ENCODE measurements around the gene ECSIT. TPM values are rescaled to one million over a fixed set of nuclear protein-coding genes. Genes with fewer than 3 reads are reported as not detected.
A peak's percentile ranks its signal among the peaks of the same experiment; 100 is the strongest.

The ECSIT gene
- total and polyA plus RNA-seq, 4 donors, result 27.7 to 72.5 (median 33.9) TPM

GRCh38 chr19:11483366-11484111 is 45.4 kb downstream of the ECSIT start:
- H3K27ac ChIP-seq (ENCODE audit: low read depth in 1 of 2, low read length in 2 of 2), result no peak overlapping the region
- no peaks in the 10 kb centered on the region for H3K36me3 ChIP-seq (ENCODE audit: control insufficient read depth in 1 of 2, insufficient read depth in 2 of 2, low read length in 1 of 2)
- DNase-seq (peak in 1 of 2 donors; percentile 54), ATAC-seq (ENCODE audit: low FRiP score) (no peak)
- WGBS, 2 donors, result 77 to 83% methylated on average over 53 to 57 of the region's 57 CpGs
- intact Hi-C loops (cut with DNase I), result loop anchor here in 1 of 2 donors (5.0 kb wide), 1 partner anchor 191 kb away; no protein-coding TSS in a partner anchor
- no peak overlapping the region for H3K4me3 ChIP-seq (ENCODE audit: low read length in 2 of 2)
- no peaks in the 10 kb centered on the region for H3K4me1 ChIP-seq (ENCODE audit: control insufficient read depth in 1 of 2, insufficient read depth in 2 of 2, low read length in 2 of 2)
- no peaks in the 10 kb centered on the region for H3K27me3 ChIP-seq (ENCODE audit: control insufficient read depth in 1 of 2, insufficient read depth in 2 of 2, low read length in 1 of 2)
- no peaks in the 10 kb centered on the region for H3K9me3 ChIP-seq (ENCODE audit: control insufficient read depth, low read length)

- no peaks in the 10 kb centered on the region for H3K36me3 ChIP-seq (ENCODE audit: control insufficient read depth in 1 of 2, insufficient read depth in 2 of 2, low read length in 1 of 2)
- H3K27me3 ChIP-seq (ENCODE audit: control insufficient read depth in 1 of 2, insufficient read depth in 2 of 2, low read length in 1 of 2), result no peaks in the 10 kb centered on the region
- 2 to 4% methylated on average over 44 to 58 of the region's 58 CpGs for WGBS, 2 donors
Measured at GRCh38 chr19:11482384-11483050, 46.4 kb downstream of the ECSIT start.

GRCh38 chr19:11481534-11482383 is 47.2 kb downstream of the ECSIT start:
- Histone ChIP-seq H3K27ac (ENCODE audit: low read depth in 1 of 2, low read length in 2 of 2) (no peak overlapping the region), H3K27me3 (ENCODE audit: control insufficient read depth in 1 of 2, insufficient read depth in 2 of 2, low read length in 1 of 2) (no peaks in the 10 kb centered on the region), H3K36me3 (ENCODE audit: control insufficient read depth in 1 of 2, insufficient read depth in 2 of 2, low read length in 1 of 2) (no peaks in the 10 kb centered on the region), H3K4me1 (ENCODE audit: control insufficient read depth in 1 of 2, insufficient read depth in 2 of 2, low read length in 2 of 2) (no peaks in the 10 kb centered on the region), H3K9me3 (ENCODE audit: control insufficient read depth, low read length) (no peaks in the 10 kb centered on the region), H3K4me3 (ENCODE audit: low read length in 2 of 2) (no peak overlapping the region)
- peak; percentile 42 for ATAC-seq (ENCODE audit: low FRiP score)
- peak; percentile 77 to 88 for DNase-seq
- intact Hi-C loops (cut with DNase I), result loop anchor here in 1 of 2 donors (5.0 kb wide), 1 partner anchor 189 kb away; no protein-coding TSS in a partner anchor
- 4% methylated on average over 50 of the region's 50 CpGs for WGBS, 2 donors

More at GRCh38 chr19:11482384-11483050, 46.4 kb downstream of the ECSIT start:
- ATAC-seq (ENCODE audit: low FRiP score) (peak; percentile 93), DNase-seq (peak; percentile 89 to 95)
- Histone ChIP-seq H3K4me3 (ENCODE audit: low read length in 2 of 2) (no peak overlapping the region), H3K9me3 (ENCODE audit: control insufficient read depth, low read length) (no peaks in the 10 kb centered on the region), H3K27ac (ENCODE audit: low read depth in 1 of 2, low read length in 2 of 2) (no peak overlapping the region), H3K4me1 (ENCODE audit: control insufficient read depth in 1 of 2, insufficient read depth in 2 of 2, low read length in 2 of 2) (no peaks in the 10 kb centered on the region)
- intact Hi-C loops (cut with DNase I), result loop anchor here in 1 of 2 donors (5.0 kb wide), 1 partner anchor 190 kb away; no protein-coding TSS in a partner anchor

GRCh38 chr19:11480715-11481533 is 48.0 kb downstream of the ECSIT start, which contains the start of gene ELAVL3:
Gene ELAVL3, minus strand, starts transcription at chr19:11481046. Its CDS starts 438 bp downstream, at chr19:11480608.
- WGBS, 2 donors, result 9 to 10% methylated on average over 49 to 77 of the region's 77 CpGs
- no peaks in the 10 kb centered on the region for H3K27me3 ChIP-seq (ENCODE audit: control insufficient read depth in 1 of 2, insufficient read depth in 2 of 2, low read length in 1 of 2)
- no peak for ATAC-seq (ENCODE audit: low FRiP score)

GRCh38 chr19:11479898-11480714 is 48.8 kb downstream of the ECSIT start:
- DNase-seq (peak in 1 of 2 donors; percentile 50), ATAC-seq (ENCODE audit: low FRiP score) (no peak)
- H3K4me1 ChIP-seq (ENCODE audit: control insufficient read depth in 1 of 2, insufficient read depth in 2 of 2, low read length in 2 of 2), result no peaks in the 10 kb centered on the region
- H3K9me3 ChIP-seq (ENCODE audit: control insufficient read depth, low read length), result no peaks in the 10 kb centered on the region
- no peak overlapping the region for H3K27ac ChIP-seq (ENCODE audit: low read depth in 1 of 2, low read length in 2 of 2)
- intact Hi-C loops (cut with DNase I), result loop anchor here in 1 of 2 donors (5.0 kb wide), 1 partner anchor 188 kb away; no protein-coding TSS in a partner anchor
- 2 to 5% methylated on average over 33 to 86 of the region's 86 CpGs for WGBS, 2 donors
- no peak overlapping the region for H3K4me3 ChIP-seq (ENCODE audit: low read length in 2 of 2)
- H3K27me3 ChIP-seq (ENCODE audit: control insufficient read depth in 1 of 2, insufficient read depth in 2 of 2, low read length in 1 of 2), result no peaks in the 10 kb centered on the region
- H3K36me3 ChIP-seq (ENCODE audit: control insufficient read depth in 1 of 2, insufficient read depth in 2 of 2, low read length in 1 of 2), result no peaks in the 10 kb centered on the region

More at GRCh38 chr19:11480715-11481533, 48.0 kb downstream of the ECSIT start, which contains the start of gene ELAVL3:
- Histone ChIP-seq H3K4me1 (ENCODE audit: control insufficient read depth in 1 of 2, insufficient read depth in 2 of 2, low read length in 2 of 2) (no peaks in the 10 kb centered on the region), H3K36me3 (ENCODE audit: control insufficient read depth in 1 of 2, insufficient read depth in 2 of 2, low read length in 1 of 2) (no peaks in the 10 kb centered on the region), H3K27ac (ENCODE audit: low read depth in 1 of 2, low read length in 2 of 2) (no peak within 1 kb of the TSS), H3K4me3 (ENCODE audit: low read length in 2 of 2) (no peak within 1 kb of the TSS), H3K9me3 (ENCODE audit: control insufficient read depth, low read length) (no peaks in the 10 kb centered on the region)
- DNase-seq, result no peak
- intact Hi-C loops (cut with DNase I), result loop anchor here in 1 of 2 donors (5.0 kb wide), 1 partner anchor 189 kb away; no protein-coding TSS in a partner anchor

GRCh38 chr19:11479090-11479897 is 49.6 kb downstream of the ECSIT start:
- WGBS, 2 donors, result 18 to 30% methylated on average over 30 to 62 of the region's 62 CpGs
- Histone ChIP-seq H3K36me3 (ENCODE audit: control insufficient read depth in 1 of 2, insufficient read depth in 2 of 2, low read length in 1 of 2) (no peaks in the 10 kb centered on the region), H3K27ac (ENCODE audit: low read depth in 1 of 2, low read length in 2 of 2) (no peak overlapping the region), H3K27me3 (ENCODE audit: control insufficient read depth in 1 of 2, insufficient read depth in 2 of 2, low read length in 1 of 2) (no peaks in the 10 kb centered on the region), H3K9me3 (ENCODE audit: control insufficient read depth, low read length) (no peaks in the 10 kb centered on the region), H3K4me1 (ENCODE audit: control insufficient read depth in 1 of 2, insufficient read depth in 2 of 2, low read length in 2 of 2) (no peaks in the 10 kb centered on the region), H3K4me3 (ENCODE audit: low read length in 2 of 2) (no peak overlapping the region)
- intact Hi-C loops (cut with DNase I), result no loop called here
- peak in 1 of 2 donors; percentile 46 for DNase-seq
- ATAC-seq (ENCODE audit: low FRiP score), result no peak

All from aorta (tissue), 5 donors.